Measurements from ENCODE around the gene CENPN.
A peak's percentile ranks its signal among the peaks of the same experiment; 100 is the strongest.

CENPN gene

DNA sequence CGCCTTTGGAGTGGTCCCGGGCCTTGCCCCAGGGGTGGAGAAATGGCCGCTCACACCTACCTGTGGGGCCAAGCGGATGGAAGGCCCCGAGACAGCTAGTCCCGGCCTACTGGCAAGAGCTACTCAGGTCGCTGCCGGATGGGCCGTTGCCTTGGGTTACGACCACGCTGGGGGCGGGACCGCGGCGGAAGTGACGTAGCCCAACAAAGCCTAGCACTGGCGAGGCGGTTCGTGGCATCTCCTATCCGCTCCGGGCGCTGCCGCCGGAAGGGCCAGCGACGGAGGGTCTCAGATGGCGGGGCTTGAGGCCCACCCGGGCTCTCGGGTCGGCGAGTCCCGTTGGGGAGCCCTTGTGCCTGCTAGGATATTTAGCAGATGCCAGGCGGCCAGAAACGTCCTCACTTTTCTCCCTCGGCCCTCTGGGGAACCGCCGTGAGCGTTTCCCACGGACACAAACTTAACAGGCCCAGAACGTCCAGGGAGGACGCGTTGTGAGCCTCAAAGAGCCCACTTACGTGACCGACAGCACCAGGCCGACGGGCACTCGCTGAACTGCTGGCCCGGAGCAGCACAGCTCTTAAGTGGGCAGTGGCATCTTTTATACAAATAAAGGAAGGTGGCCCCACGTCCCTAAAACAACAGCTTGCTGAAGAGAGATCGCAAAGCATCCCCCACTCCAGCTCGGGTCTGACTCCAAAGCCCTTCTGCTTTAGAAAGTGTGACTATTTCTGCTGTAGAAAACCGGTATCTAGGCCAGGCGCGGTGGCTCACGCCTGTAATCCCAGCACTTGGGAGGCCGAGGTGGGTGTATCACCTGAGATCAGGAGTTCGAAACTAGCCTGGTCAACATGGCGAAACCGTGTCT lies 70.3 kb downstream of the CENPN start, which contains the start of gene C16orf46:
C16orf46 (minus strand) TSS at position 163 of the 865 bp plus-strand sequence. CDS start 13,283 bp downstream, outside the sequence.
- in situ Hi-C loops (cut with MboI; ENCODE audit: low sequenced_read_pairs, unreplicated experiment): no loop called here
- DNase-seq (ENCODE audit: low spot score): peak; percentile 98
- TF ChIP-seq, protein P1, sequence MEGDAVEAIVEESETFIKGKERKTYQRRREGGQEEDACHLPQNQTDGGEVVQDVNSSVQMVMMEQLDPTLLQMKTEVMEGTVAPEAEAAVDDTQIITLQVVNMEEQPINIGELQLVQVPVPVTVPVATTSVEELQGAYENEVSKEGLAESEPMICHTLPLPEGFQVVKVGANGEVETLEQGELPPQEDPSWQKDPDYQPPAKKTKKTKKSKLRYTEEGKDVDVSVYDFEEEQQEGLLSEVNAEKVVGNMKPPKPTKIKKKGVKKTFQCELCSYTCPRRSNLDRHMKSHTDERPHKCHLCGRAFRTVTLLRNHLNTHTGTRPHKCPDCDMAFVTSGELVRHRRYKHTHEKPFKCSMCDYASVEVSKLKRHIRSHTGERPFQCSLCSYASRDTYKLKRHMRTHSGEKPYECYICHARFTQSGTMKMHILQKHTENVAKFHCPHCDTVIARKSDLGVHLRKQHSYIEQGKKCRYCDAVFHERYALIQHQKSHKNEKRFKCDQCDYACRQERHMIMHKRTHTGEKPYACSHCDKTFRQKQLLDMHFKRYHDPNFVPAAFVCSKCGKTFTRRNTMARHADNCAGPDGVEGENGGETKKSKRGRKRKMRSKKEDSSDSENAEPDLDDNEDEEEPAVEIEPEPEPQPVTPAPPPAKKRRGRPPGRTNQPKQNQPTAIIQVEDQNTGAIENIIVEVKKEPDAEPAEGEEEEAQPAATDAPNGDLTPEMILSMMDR (IDR thresholded peaks at IDR 0.05; ENCODE audit: borderline replicate concordance, control extremely low read depth, extremely low read depth, insufficient read depth, missing control alignments): no peak

DNA sequence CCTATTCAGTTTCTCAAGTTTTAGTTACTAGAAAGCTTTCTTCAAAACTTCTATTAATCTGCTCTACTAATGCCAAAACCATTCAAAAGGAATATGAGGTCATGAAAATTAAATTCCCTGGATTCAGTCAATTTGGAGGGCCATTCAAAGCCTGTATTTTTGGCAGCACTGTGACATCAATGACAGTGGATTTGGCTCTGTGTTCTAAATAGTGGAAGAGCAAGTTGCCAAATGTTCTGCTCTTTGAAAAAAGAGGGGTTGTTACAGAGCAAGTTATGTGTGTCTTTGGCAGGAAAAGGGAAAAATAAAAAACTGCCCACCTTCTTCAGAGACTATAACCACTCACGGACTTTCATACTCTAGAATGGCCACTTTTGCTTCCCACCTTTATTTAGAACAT lies 73.2 kb downstream of the CENPN start:
- in situ Hi-C loops (cut with MboI; ENCODE audit: low sequenced_read_pairs, unreplicated experiment): no loop called here
- DNase-seq (ENCODE audit: low spot score): no peak
- TF ChIP-seq, protein P1 (IDR thresholded peaks at IDR 0.05; ENCODE audit: borderline replicate concordance, control extremely low read depth, extremely low read depth, insufficient read depth, missing control alignments): no peak

DNA sequence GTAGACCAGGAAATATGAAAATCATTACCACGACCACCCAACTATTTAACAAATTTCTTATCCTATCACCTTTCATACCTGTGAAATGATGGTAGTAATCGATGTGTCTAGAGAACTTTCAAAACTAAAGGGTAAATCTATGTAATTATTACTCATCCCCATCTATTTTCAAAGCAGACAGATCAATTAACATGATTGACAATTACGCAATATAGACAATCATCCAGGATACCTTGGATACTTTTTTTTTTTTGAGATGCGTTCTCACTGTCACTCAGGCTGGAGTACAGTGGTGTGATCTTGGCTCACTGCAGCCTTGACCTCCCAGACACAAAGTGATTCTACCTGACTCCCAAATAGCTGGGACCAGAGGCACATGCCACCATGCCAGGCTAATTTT lies 74.0 kb downstream of the CENPN start:
- TF ChIP-seq, protein P1 (IDR thresholded peaks at IDR 0.05; ENCODE audit: borderline replicate concordance, control extremely low read depth, extremely low read depth, insufficient read depth, missing control alignments): no peak
- DNase-seq (ENCODE audit: low spot score): no peak
- in situ Hi-C loops (cut with MboI; ENCODE audit: low sequenced_read_pairs, unreplicated experiment): no loop called here
